Mucosa of rectum (tissue), 2 donors: ENCODE measurements around the gene EHD2.

Experiments used
- H3K27ac ChIP-seq, 2 donors: one replicate each; pipeline ENCODE4 v1.7.0; 2013; ENCODE audit warnings: inconsistent platforms in 2 of 2, low read depth in 2 of 2, low read length in 2 of 2
- H3K27me3 ChIP-seq, 2 donors: one replicate each; pipeline ENCODE4 v1.7.0; 2013; ENCODE audit warnings: low read length in 2 of 2; ENCODE audit not compliant: control insufficient read depth in 2 of 2, insufficient read depth in 2 of 2
- H3K36me3 ChIP-seq, 2 donors: one replicate each; pipeline ENCODE4 v1.7.0; 2013; ENCODE audit warnings: low read length in 2 of 2; ENCODE audit not compliant: control insufficient read depth in 2 of 2, insufficient read depth in 2 of 2
- H3K4me1 ChIP-seq, 2 donors: one replicate each; pipeline ENCODE4 v1.7.0; 2013; ENCODE audit warnings: low read length in 2 of 2, mild to moderate bottlenecking in 1 of 2; ENCODE audit not compliant: control insufficient read depth in 2 of 2, insufficient read depth in 2 of 2
- H3K4me3 ChIP-seq, 2 donors: one replicate each; pipeline ENCODE4 v1.7.0; 2013; ENCODE audit warnings: low read length in 2 of 2
- H3K9ac ChIP-seq, 2 donors: one replicate each; pipeline ENCODE4 v1.7.0; 2013; ENCODE audit warnings: low read length in 2 of 2, low read depth in 1 of 2, mild to moderate bottlenecking in 1 of 2
- H3K9me3 ChIP-seq, 2 donors: one replicate each; pipeline ENCODE4 v1.7.0; 2013; ENCODE audit warnings: low read length in 2 of 2; ENCODE audit not compliant: control insufficient read depth in 2 of 2
- donor health status: healthy.
- donor health status: Normal muscosa, but diverticular disease.

The EHD2 gene

GRCh38 chr19:47699360-47699917, 13.8 kb upstream of the EHD2 start:
- H3K4me1 ChIP-seq, result peaks cover 3 to 5% of the 10 kb centered on the region in 2 donors
- no peak overlapping the region for H3K4me3 ChIP-seq
- peaks cover 23 to 28% of the 10 kb centered on the region in 2 donors for H3K36me3 ChIP-seq
- H3K27me3 ChIP-seq, result no peaks in the 10 kb centered on the region
- H3K9me3 ChIP-seq, result no peaks in the 10 kb centered on the region
- no peak overlapping the region for H3K9ac ChIP-seq
- H3K27ac ChIP-seq, result no peak overlapping the region

DNA sequence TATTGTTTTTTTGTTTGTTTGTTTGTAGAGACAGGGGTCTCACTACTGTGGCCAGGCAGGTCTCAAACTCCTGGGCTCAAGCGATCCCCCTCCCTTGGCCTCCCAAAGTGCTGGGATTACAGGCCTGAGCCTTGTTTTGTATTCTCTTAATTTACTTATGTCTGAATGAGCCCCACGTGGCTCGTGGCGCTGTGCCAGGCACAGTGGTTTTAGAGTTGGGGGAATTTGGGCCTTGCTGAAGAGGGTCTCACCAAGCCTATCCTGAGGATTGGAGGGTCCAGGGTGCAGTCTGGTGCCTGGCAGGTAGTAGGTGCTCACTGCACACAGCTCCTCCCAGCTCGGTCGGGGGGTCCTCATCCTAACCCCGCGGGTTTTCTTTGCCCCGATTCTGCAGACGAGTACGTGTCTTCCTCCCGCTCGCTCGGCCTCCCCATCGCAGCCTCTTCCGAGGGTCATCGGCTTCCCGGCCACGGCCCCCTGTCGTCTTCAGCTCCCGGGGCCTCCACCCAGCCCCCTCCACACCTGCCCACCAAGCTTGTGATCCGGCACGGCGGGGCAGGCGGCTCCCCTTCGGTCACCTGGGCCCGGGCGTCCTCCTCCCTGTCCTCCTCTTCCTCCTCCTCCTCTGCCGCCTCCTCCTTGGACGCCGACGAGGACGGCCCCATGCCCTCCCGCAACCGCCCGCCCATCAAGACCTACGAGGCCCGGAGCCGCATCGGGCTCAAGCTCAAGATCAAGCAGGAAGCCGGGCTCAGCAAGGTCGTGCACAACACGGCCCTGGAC, 12.1 kb upstream of the EHD2 start:
- no peak overlapping the region for H3K9ac ChIP-seq
- no peaks in the 10 kb centered on the region for H3K9me3 ChIP-seq
- H3K36me3 ChIP-seq, result peaks cover 23% of the 10 kb centered on the region in 2 donors
- peaks cover 3 to 5% of the 10 kb centered on the region in 2 donors for H3K4me1 ChIP-seq
- H3K27ac ChIP-seq, result no peak overlapping the region
- H3K4me3 ChIP-seq, result no peak overlapping the region
- H3K27me3 ChIP-seq, result no peaks in the 10 kb centered on the region

DNA sequence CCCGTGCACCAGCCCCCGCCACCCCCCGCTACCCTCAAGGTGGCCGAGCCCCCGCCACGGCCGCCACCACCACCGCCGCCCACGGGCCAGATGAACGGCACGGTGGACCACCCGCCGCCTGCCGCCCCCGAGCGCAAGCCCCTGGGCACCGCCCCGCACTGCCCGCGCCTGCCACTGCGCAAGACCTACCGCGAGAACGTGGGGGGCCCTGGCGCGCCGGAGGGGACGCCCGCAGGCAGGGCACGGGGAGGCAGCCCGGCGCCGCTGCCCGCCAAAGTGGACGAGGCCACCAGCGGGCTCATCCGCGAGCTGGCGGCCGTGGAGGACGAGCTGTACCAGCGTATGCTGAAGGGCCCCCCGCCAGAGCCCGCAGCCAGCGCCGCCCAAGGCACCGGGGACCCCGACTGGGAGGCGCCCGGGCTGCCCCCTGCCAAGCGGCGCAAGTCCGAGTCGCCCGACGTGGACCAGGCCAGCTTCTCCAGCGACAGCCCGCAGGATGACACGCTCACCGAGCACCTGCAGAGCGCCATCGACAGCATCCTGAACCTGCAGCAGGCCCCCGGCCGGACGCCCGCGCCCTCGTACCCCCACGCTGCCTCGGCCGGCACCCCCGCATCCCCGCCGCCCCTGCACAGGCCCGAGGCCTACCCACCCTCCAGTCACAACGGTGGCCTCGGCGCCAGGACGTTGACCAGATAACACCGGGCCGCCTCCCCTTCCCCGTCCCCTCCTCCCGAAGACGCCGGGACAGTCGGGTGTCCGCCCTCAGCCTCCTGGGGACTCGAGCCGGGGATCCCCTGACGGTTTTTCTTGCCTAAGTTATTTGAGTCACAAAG, 11.3 kb upstream of the EHD2 start:
- Histone ChIP-seq H3K27ac (no peak overlapping the region), H3K36me3 (peaks cover 19 to 23% of the 10 kb centered on the region in 2 donors), H3K4me1 (peaks cover 3 to 5% of the 10 kb centered on the region in 2 donors), H3K9ac (no peak overlapping the region), H3K9me3 (no peaks in the 10 kb centered on the region), H3K27me3 (no peaks in the 10 kb centered on the region), H3K4me3 (no peak overlapping the region)

- H3K27me3 ChIP-seq, result peaks cover 0 to 4% of the 10 kb centered on the region in 2 donors
- H3K9ac ChIP-seq, result no peak overlapping the region
- H3K9me3 ChIP-seq, result no peaks in the 10 kb centered on the region
- no peak overlapping the region for H3K4me3 ChIP-seq
- H3K36me3 ChIP-seq, result peaks cover 19 to 23% of the 10 kb centered on the region in 2 donors
- H3K27ac ChIP-seq, result no peak overlapping the region
- H3K4me1 ChIP-seq, result peaks cover 3 to 5% of the 10 kb centered on the region in 2 donors
These were observed 10.6 kb upstream of the EHD2 start for GRCh38 chr19:47702671-47703070.

GRCh38 chr19:47703301-47703700, 9.9 kb upstream of the EHD2 start:
- Histone ChIP-seq H3K27ac (peak overlapping the region in 1 of 2 donors; percentile 58), H3K4me1 (peaks cover 2 to 3% of the 10 kb centered on the region in 2 donors), H3K9me3 (no peaks in the 10 kb centered on the region), H3K27me3 (peaks cover 0 to 4% of the 10 kb centered on the region in 2 donors), H3K4me3 (no peak overlapping the region), H3K9ac (no peak overlapping the region), H3K36me3 (peaks cover 19 to 23% of the 10 kb centered on the region in 2 donors)

GRCh38 chr19:47704024-47704423, 9.2 kb upstream of the EHD2 start:
- Histone ChIP-seq H3K4me3 (no peak overlapping the region), H3K27ac (peak overlapping the region; percentile 23 to 58), H3K4me1 (peaks cover 2 to 3% of the 10 kb centered on the region in 2 donors), H3K9ac (no peak overlapping the region), H3K36me3 (peaks cover 16 to 20% of the 10 kb centered on the region in 2 donors), H3K27me3 (peaks cover 0 to 4% of the 10 kb centered on the region in 2 donors), H3K9me3 (no peaks in the 10 kb centered on the region)

- Histone ChIP-seq H3K36me3 (peaks cover 12 to 15% of the 10 kb centered on the region in 2 donors), H3K9me3 (no peaks in the 10 kb centered on the region), H3K4me3 (no peak overlapping the region), H3K27me3 (peaks cover 0 to 4% of the 10 kb centered on the region in 2 donors), H3K27ac (no peak overlapping the region), H3K9ac (no peak overlapping the region), H3K4me1 (peaks cover 2 to 3% of the 10 kb centered on the region in 2 donors)
These were observed 8.6 kb upstream of the EHD2 start for GRCh38 chr19:47704656-47705055.

DNA sequence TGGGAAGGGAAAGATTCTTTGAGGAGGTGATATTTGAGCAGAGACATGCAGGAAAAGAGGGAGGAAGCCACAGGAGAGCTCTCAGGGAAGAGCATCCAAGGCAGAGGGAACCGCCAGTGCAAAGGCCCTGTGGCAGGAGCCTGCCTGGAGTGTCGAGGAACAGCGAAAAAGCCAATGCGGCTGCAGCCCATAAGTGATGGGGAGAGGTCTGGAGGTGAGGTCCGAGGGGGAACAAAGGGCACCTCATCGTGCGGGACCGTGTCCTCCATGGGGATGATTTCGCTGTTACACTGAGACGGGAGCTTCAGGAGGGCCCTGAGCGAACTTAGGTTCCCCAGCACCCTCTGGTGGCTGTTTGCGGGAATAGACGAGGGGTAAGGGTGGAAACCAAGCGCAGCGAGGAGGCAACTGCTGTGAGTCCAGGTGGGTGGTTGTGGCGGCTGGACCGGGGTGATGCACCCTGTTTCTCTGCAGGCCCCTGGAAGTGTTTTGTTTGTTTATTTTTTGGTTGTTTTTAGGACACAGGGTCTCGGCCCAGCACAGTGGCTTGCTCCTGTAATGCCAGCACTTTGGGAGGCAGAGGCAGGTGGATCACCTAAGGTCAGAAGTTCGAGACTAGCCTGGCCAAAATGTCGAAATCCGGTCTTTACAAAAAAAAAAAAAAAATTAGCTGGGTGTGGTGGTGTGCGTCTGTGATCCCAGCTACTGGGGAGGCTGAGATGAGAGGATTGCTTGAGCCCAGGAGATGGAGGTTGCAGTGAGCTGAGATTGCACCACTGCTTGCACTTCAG, 5.9 kb upstream of the EHD2 start:
- H3K36me3 ChIP-seq, result peaks cover 2 to 9% of the 10 kb centered on the region in 2 donors
- H3K27ac ChIP-seq, result no peak overlapping the region
- no peaks in the 10 kb centered on the region for H3K9me3 ChIP-seq
- no peak overlapping the region for H3K9ac ChIP-seq
- peaks cover 2 to 3% of the 10 kb centered on the region in 2 donors for H3K4me1 ChIP-seq
- peaks cover 2 to 8% of the 10 kb centered on the region in 2 donors for H3K27me3 ChIP-seq
- H3K4me3 ChIP-seq, result no peak overlapping the region

GRCh38 chr19:47711652-47712242, 1.5 kb upstream of the EHD2 start:
- no peaks in the 10 kb centered on the region for H3K36me3 ChIP-seq
- H3K4me3 ChIP-seq, result no peak overlapping the region
- no peak overlapping the region for H3K9ac ChIP-seq
- peaks cover 3% of the 10 kb centered on the region in 2 donors for H3K4me1 ChIP-seq
- no peak overlapping the region for H3K27ac ChIP-seq
- peaks cover 2 to 16% of the 10 kb centered on the region in 2 donors for H3K27me3 ChIP-seq
- no peaks in the 10 kb centered on the region for H3K9me3 ChIP-seq
